Measurements from ENCODE around the gene SP5.

DNA sequence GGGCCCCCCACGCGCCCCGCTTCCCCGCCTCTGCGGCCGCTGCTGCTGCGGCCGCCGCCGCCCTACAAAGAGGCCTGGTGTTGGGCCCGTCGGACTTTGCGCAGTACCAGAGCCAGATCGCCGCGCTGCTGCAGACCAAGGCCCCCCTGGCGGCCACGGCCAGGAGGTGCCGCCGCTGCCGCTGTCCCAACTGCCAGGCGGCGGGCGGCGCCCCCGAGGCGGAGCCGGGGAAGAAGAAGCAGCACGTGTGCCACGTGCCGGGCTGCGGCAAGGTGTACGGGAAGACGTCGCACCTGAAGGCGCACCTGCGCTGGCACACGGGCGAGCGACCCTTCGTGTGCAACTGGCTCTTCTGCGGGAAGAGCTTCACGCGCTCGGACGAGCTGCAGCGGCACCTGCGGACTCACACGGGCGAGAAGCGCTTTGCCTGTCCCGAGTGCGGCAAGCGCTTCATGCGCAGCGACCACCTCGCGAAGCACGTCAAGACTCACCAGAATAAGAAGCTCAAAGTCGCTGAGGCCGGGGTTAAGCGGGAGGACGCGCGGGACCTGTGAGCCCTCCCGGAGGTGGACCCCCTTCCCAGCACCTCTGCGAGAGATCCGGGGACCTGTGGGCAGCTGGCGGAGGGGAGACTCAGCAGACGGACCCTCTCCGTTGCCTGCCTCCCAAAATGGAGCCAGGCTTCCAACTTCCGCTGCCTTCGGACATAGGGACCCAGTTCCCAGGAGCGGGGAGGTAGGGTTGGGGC is 1.9 kb downstream of the SP5 start:
- TF ChIP-seq POLR2A (IDR thresholded peaks at IDR 0.05; ENCODE audit: low read depth, low read length): no peak
- TF ChIP-seq, protein P1, sequence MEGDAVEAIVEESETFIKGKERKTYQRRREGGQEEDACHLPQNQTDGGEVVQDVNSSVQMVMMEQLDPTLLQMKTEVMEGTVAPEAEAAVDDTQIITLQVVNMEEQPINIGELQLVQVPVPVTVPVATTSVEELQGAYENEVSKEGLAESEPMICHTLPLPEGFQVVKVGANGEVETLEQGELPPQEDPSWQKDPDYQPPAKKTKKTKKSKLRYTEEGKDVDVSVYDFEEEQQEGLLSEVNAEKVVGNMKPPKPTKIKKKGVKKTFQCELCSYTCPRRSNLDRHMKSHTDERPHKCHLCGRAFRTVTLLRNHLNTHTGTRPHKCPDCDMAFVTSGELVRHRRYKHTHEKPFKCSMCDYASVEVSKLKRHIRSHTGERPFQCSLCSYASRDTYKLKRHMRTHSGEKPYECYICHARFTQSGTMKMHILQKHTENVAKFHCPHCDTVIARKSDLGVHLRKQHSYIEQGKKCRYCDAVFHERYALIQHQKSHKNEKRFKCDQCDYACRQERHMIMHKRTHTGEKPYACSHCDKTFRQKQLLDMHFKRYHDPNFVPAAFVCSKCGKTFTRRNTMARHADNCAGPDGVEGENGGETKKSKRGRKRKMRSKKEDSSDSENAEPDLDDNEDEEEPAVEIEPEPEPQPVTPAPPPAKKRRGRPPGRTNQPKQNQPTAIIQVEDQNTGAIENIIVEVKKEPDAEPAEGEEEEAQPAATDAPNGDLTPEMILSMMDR (conservative IDR thresholded peaks at IDR 0.05; ENCODE audit: low read depth, low read length): peak; percentile 35; the same call in 1 of the 2 replicates
- no peak for TF ChIP-seq RCOR1 (IDR thresholded peaks at IDR 0.05; ENCODE audit: insufficient replicate concordance, low read length)
- no peak for TF ChIP-seq RAD21 (IDR thresholded peaks at IDR 0.05; ENCODE audit: low read length)
- TF ChIP-seq SMC3 (IDR thresholded peaks at IDR 0.05; ENCODE audit: low read depth, low read length): no peak
